Measurements from ENCODE around the gene ADPRH.

- TF ChIP-seq POLR2A (IDR thresholded peaks at IDR 0.05) = no peak
- TF ChIP-seq CTCF (IDR thresholded peaks at IDR 0.05) = no peak
These were observed 20.4 kb downstream of the ADPRH start for GRCh38 chr3:119599558-119600174.
